Chondrocyte (in vitro differentiated cells): ENCODE measurements around the gene SRPRB. TPM values are rescaled to one million over a fixed set of nuclear protein-coding genes. Genes with fewer than 3 reads are reported as not detected.

ENCODE experiments used
- DNase-seq: peaks from one replicate; pipeline ENCODE4 v3.0.0; 2021; ENCODE audit warnings: mixed read lengths, low spot score
- H3K27ac Mint-ChIP-seq: one replicate; pipeline ENCODE4 v1.8.0; 2021; ENCODE audit warnings: mild to moderate bottlenecking, moderate library complexity, mixed read lengths; ENCODE audit not compliant: unreplicated experiment
- H3K27me3 Mint-ChIP-seq: 2 replicates; pipeline ENCODE4 v1.8.0; 2021; ENCODE audit warnings: low read depth, mixed read lengths
- H3K36me3 Mint-ChIP-seq: 2 replicates; pipeline ENCODE4 v1.8.0; 2021; ENCODE audit warnings: low read depth, mixed read lengths
- H3K4me1 Mint-ChIP-seq: 2 replicates; pipeline ENCODE4 v1.8.0; 2021; ENCODE audit warnings: low read depth, mild to moderate bottlenecking, mixed read lengths
- H3K4me3 Mint-ChIP-seq: one replicate; pipeline ENCODE4 v1.8.0; 2021; ENCODE audit warnings: mild to moderate bottlenecking, moderate library complexity, mixed read lengths; ENCODE audit not compliant: unreplicated experiment
- H3K9me3 Mint-ChIP-seq: 2 replicates; pipeline ENCODE4 v1.8.0; 2021; ENCODE audit warnings: low read depth, mixed read lengths
- CTCF ChIP-seq: fragments of 200-600 bp; sonication (generic); IDR thresholded peaks from 2 replicates; pipeline ENCODE4 v1.5.0; 2021; ENCODE audit warnings: antibody characterized with exemption, mild to moderate bottlenecking, moderate library complexity
- total RNA-seq: library from RNA; stranded (reverse); gene quantifications from 3 replicates; pipeline ENCODE4 v1.2.1, GENCODE V29; 2021

SRPRB gene
- total RNA-seq, 1 donor from 2014 or later, result 99.3 TPM

- no peak for TF ChIP-seq CTCF
- Mint-ChIP-seq H3K4me1 (peaks cover 9% of the 10 kb centered on the region), H3K9me3 (no peaks in the 10 kb centered on the region), H3K27ac (no peak overlapping the region), H3K4me3 (no peak overlapping the region), H3K36me3 (peaks cover 16% of the 10 kb centered on the region), H3K27me3 (no peaks in the 10 kb centered on the region)
- DNase-seq, result no peak
These were observed 35.6 kb downstream of the SRPRB start for GRCh38 chr3:133841196-133841595.

- Mint-ChIP-seq H3K4me1 (peaks cover 9% of the 10 kb centered on the region), H3K4me3 (no peak overlapping the region), H3K27ac (no peak overlapping the region), H3K27me3 (no peaks in the 10 kb centered on the region), H3K36me3 (peaks cover 11% of the 10 kb centered on the region), H3K9me3 (no peaks in the 10 kb centered on the region)
- DNase-seq, result no peak
- TF ChIP-seq CTCF, result no peak
These were observed 36.5 kb downstream of the SRPRB start for GRCh38 chr3:133842158-133842557.

- no peak for DNase-seq
- Mint-ChIP-seq H3K4me1 (peaks cover 9% of the 10 kb centered on the region), H3K27ac (no peak overlapping the region), H3K36me3 (peaks cover 8% of the 10 kb centered on the region), H3K4me3 (no peak overlapping the region), H3K27me3 (no peaks in the 10 kb centered on the region), H3K9me3 (no peaks in the 10 kb centered on the region)
- TF ChIP-seq CTCF, result no peak
These were observed 38.0 kb downstream of the SRPRB start for GRCh38 chr3:133843634-133844033.

GRCh38 chr3:133845127-133845526 lies 39.5 kb downstream of the SRPRB start:
- Mint-ChIP-seq H3K4me1 (peaks cover 9% of the 10 kb centered on the region), H3K27ac (no peak overlapping the region), H3K36me3 (no peaks in the 10 kb centered on the region), H3K9me3 (no peaks in the 10 kb centered on the region), H3K27me3 (no peaks in the 10 kb centered on the region), H3K4me3 (no peak overlapping the region)
- TF ChIP-seq CTCF, result no peak
- no peak for DNase-seq

GRCh38 chr3:133849346-133849745 lies 43.7 kb downstream of the SRPRB start:
- no peak overlapping the region for H3K4me3 Mint-ChIP-seq
- no peaks in the 10 kb centered on the region for H3K27me3 Mint-ChIP-seq
- no peaks in the 10 kb centered on the region for H3K36me3 Mint-ChIP-seq
- TF ChIP-seq CTCF, result no peak
- H3K27ac Mint-ChIP-seq, result no peak overlapping the region
- H3K9me3 Mint-ChIP-seq, result no peaks in the 10 kb centered on the region
- peaks cover 16% of the 10 kb centered on the region for H3K4me1 Mint-ChIP-seq
- no peak for DNase-seq
